C4-2B (cell line): ENCODE results near the gene SLC14A1.

Experiments
- ZFX ChIP-seq: fragments of 450-650 bp; IDR thresholded peaks from 2 replicates; pipeline ENCODE4 v1.6.1; 2017
- TF ChIP-seq, protein P1 (sequence below): fragments of 450-650 bp; conservative IDR thresholded peaks from 2 replicates; pipeline ENCODE4 v1.5.1; 2017; ENCODE audit warnings: mild to moderate bottlenecking

DNA sequence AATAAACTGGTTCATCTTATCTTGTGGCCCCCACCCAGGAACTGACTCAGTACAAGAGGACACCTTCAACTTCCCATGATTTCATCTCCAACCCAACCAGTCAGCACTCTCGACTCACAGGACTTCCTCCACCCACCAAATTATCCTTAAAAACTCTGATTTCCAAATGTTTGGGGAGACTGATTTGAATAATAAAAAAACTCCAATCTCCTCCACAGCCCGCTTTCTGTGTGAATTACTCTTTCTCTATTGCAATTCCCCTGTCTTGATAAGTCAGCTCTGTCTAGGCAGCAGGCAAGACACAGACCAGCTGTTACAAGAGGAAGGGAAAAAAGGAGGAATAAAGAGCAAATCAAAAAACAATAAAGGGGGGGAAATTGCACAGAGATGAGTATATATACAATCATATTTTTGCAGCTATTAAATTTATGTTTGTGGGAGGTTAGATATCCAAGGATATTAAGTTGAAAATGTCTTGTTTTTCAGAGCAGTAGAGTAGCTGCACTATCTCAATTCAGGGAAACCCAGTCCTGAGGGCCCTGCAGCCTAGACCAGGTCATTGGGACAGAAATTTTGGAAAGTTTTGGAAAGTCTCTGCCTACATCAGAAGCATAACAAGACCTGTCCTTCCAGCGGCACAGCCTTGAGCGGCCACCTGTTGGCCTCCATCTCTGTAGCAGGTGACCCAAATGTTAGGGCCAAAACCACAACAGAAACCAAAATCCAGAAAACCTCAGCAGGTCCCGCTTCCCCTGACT lies 68.7 kb downstream of the SLC14A1 start:
- TF ChIP-seq, protein P1, sequence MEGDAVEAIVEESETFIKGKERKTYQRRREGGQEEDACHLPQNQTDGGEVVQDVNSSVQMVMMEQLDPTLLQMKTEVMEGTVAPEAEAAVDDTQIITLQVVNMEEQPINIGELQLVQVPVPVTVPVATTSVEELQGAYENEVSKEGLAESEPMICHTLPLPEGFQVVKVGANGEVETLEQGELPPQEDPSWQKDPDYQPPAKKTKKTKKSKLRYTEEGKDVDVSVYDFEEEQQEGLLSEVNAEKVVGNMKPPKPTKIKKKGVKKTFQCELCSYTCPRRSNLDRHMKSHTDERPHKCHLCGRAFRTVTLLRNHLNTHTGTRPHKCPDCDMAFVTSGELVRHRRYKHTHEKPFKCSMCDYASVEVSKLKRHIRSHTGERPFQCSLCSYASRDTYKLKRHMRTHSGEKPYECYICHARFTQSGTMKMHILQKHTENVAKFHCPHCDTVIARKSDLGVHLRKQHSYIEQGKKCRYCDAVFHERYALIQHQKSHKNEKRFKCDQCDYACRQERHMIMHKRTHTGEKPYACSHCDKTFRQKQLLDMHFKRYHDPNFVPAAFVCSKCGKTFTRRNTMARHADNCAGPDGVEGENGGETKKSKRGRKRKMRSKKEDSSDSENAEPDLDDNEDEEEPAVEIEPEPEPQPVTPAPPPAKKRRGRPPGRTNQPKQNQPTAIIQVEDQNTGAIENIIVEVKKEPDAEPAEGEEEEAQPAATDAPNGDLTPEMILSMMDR, result no peak
- no peak for TF ChIP-seq ZFX
